Measurements from ENCODE around the gene AICDA.

The AICDA gene

DNA sequence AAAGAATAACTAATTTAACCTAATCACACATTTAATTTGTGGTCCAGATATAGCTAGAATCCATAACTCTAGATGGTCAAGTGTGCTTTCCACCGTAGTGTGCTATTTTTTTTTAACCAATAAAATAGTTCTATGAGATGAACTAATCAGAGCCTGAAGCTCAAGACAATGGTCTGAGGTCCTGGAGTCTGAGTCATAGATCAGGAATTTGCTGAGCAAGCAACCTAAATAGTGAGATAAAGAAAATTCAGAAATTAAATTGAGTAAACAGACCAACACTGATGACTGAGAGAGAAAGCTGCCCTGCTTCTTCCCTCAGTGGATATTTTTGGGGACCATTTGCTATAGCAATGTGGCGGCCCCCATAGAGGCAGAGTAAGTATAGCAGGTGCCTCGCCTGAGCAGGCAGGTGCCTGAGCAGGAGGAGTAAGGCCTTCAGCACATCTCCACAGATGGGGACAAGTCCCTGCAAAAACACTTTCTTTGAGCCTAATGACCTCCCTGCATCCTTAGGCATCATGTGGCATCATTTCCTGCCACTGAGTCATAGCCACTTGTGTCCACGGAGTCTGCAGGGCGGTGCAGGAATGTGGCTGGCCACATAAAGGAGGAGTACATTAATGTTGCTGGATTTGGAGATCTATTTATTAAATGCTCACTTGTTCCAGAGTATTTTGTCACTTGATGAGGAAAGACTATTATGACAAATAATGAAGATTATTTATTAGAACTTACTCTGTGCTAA is 58.0 kb downstream of the AICDA start:
- DNase-seq: no peak

DNA sequence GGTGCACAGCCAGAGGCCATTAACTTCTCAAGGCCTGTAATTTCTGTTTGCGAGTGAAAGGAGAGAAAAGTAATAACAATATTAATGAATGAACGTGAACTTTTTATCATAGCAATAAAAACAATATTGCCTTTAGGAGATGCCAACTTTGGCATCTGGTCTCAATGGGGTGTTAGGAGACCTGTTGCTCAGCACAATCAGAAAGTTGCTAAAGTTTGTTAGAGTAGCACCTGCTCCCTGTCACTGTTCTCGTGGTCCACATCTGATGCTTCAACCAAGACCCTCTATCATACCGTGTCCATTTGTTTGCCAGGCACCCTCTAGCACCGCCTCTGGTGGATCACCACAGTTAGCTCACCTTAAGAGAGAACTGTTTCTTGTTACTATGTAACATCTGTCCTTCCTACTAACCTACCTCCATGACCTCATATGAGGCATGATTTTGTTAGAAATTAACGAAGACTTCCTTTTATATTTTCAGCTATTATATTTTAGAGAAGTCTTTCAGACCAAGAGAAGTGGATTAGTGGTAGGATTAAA is 59.5 kb downstream of the AICDA start:
- DNase-seq: no peak

Measured in left hindlimb (tissue), 1 donor.